GM23338 (cell line): ENCODE results near the gene DGKK. TPM values are rescaled to one million over a fixed set of nuclear protein-coding genes. Genes with fewer than 3 reads are reported as not detected.

Experiments
- ATAC-seq: fragments of 200-7000 bp; cut with Tn5 transposase; 3 replicates; pipeline ENCODE4 v1.9.1; 2020
- DNase-seq: peaks from one replicate; pipeline ENCODE4 v3.0.0-alpha.2; 2015; ENCODE audit warnings: low spot score
- H2AFZ ChIP-seq: fragments of 200-600 bp; sonication (generic); 2 replicates; pipeline ENCODE4 v1.8.0; 2016; ENCODE audit warnings: antibody characterized with exemption, mild to moderate bottlenecking, moderate library complexity
- H3F3A ChIP-seq: fragments of 200-600 bp; sonication (generic); replicated peaks from 2 replicates; pipeline ENCODE4 v1.8.0; 2017; ENCODE audit warnings: antibody characterized with exemption, mixed run types, low read depth
- H3K27ac ChIP-seq: fragments of 200-600 bp; sonication (generic); 2 replicates; pipeline ENCODE4 v1.6.1; 2016; ENCODE audit warnings: low read depth
- H3K27me3 ChIP-seq: fragments of 200-600 bp; sonication (generic); 2 replicates; pipeline ENCODE4 v1.8.0; 2016; ENCODE audit warnings: mild to moderate bottlenecking, mixed run types, moderate library complexity; ENCODE audit not compliant: insufficient read depth
- H3K36me3 ChIP-seq: fragments of 200-600 bp; sonication (generic); 2 replicates; pipeline ENCODE4 v1.8.0; 2016; ENCODE audit warnings: mild to moderate bottlenecking; ENCODE audit not compliant: insufficient read depth
- H3K4me1 ChIP-seq: fragments of 200-600 bp; sonication (generic); 2 replicates; pipeline ENCODE4 v1.8.0; 2016; ENCODE audit warnings: mild to moderate bottlenecking, moderate library complexity; ENCODE audit not compliant: insufficient read depth
- H3K4me2 ChIP-seq: fragments of 200-600 bp; sonication (generic); 2 replicates; pipeline ENCODE4 v1.7.1; 2017; ENCODE audit warnings: mixed run types
- H3K4me3 ChIP-seq: fragments of 200-600 bp; sonication (generic); 2 replicates; pipeline ENCODE4 v1.6.1; 2016; ENCODE audit warnings: mixed run types
- H3K79me2 ChIP-seq: fragments of 200-600 bp; sonication (generic); replicated peaks from 2 replicates; pipeline ENCODE4 v1.8.0; 2017; ENCODE audit warnings: mild to moderate bottlenecking; ENCODE audit not compliant: insufficient read depth
- H3K9me2 ChIP-seq: fragments of 200-600 bp; sonication (generic); 2 replicates; pipeline ENCODE4 v1.8.0; 2017; ENCODE audit not compliant: insufficient read depth
- H4K20me1 ChIP-seq: fragments of 200-600 bp; sonication (generic); replicated peaks from 2 replicates; pipeline ENCODE4 v1.8.0; 2017; ENCODE audit warnings: mild to moderate bottlenecking; ENCODE audit not compliant: insufficient read depth
- H3K27ac Mint-ChIP-seq: 2 replicates; pipeline ENCODE4 v1.8.0; 2020; ENCODE audit warnings: inconsistent platforms, mild to moderate bottlenecking, moderate library complexity, mixed read lengths
- H3K27me3 Mint-ChIP-seq: 3 replicates; pipeline ENCODE4 v1.8.0; 2022; ENCODE audit warnings: low read depth, mild to moderate bottlenecking, moderate library complexity, mixed read lengths, inconsistent platforms; ENCODE audit not compliant: insufficient read depth, poor library complexity
- H3K36me3 Mint-ChIP-seq: 3 replicates; pipeline ENCODE4 v1.8.0; 2021; ENCODE audit warnings: low read depth, mild to moderate bottlenecking, inconsistent platforms, moderate library complexity, mixed read lengths
- H3K4me1 Mint-ChIP-seq: 3 replicates; pipeline ENCODE4 v1.8.0; 2020; ENCODE audit warnings: mild to moderate bottlenecking, inconsistent platforms, mixed read lengths
- H3K4me3 Mint-ChIP-seq: 3 replicates; pipeline ENCODE4 v1.8.0; 2021; ENCODE audit warnings: moderate library complexity, mild to moderate bottlenecking, inconsistent platforms, mixed read lengths
- H3K9me3 Mint-ChIP-seq: 3 replicates; pipeline ENCODE4 v1.8.0; 2020; ENCODE audit warnings: moderate library complexity, mild to moderate bottlenecking, inconsistent platforms, mixed read lengths
- CREB1 ChIP-seq: fragments of 250-450 bp; sonication (Bioruptor Pico); IDR thresholded peaks from 2 replicates; pipeline ENCODE4 v1.5.0; 2020; ENCODE audit warnings: low read depth, mild to moderate bottlenecking, moderate library complexity
- CTCF ChIP-seq, 2 experiments: fragments of 200-600 bp in 1 of 2; sonication (generic) in 1 of 2; conservative IDR thresholded peaks; 2 replicates each; pipeline versions ENCODE4 v1.5.1 to v1.6.1; 2016 to 2017; ENCODE audit warnings: antibody characterized with exemption in 2 of 2, low read depth in 2 of 2, mild to moderate bottlenecking in 2 of 2, moderate library complexity in 1 of 2
- ETS1 ChIP-seq: IDR thresholded peaks from 2 replicates; pipeline ENCODE4 v1.6.1; 2016; ENCODE audit warnings: antibody characterized with exemption
- EZH2 ChIP-seq: fragments of 200-600 bp; sonication (generic); IDR thresholded peaks from one replicate; pipeline ENCODE4 v1.8.0; 2017; ENCODE audit warnings: antibody characterized with exemption, mild to moderate bottlenecking, low read depth; ENCODE audit not compliant: unreplicated experiment
- EZH2phosphoT487 ChIP-seq: fragments of 200-600 bp; sonication (generic); IDR thresholded peaks from one replicate; pipeline ENCODE4 v1.8.1; 2018; ENCODE audit warnings: antibody characterized with exemption; ENCODE audit not compliant: unreplicated experiment
- JUNB ChIP-seq: IDR thresholded peaks from one replicate; pipeline ENCODE4 v1.6.1; 2016; ENCODE audit warnings: antibody characterized with exemption; ENCODE audit not compliant: unreplicated experiment
- NANOG ChIP-seq: IDR thresholded peaks from 2 replicates; pipeline ENCODE4 v1.6.1; 2016; ENCODE audit warnings: antibody characterized with exemption, borderline replicate concordance
- POLR2AphosphoS5 ChIP-seq: IDR thresholded peaks from 2 replicates; pipeline ENCODE4 v1.6.1; 2016; ENCODE audit warnings: antibody characterized with exemption, low read depth
- REST ChIP-seq: IDR thresholded peaks from one replicate; pipeline ENCODE4 v1.6.1; 2018; ENCODE audit warnings: antibody characterized with exemption; ENCODE audit not compliant: unreplicated experiment
- STAT1 ChIP-seq: IDR thresholded peaks from one replicate; pipeline ENCODE4 v1.6.1; 2016; ENCODE audit warnings: antibody characterized with exemption; ENCODE audit not compliant: unreplicated experiment
- ZNF114 ChIP-seq: fragments of 250-450 bp; sonication (Bioruptor Pico); IDR thresholded peaks from 2 replicates; pipeline ENCODE4 v1.5.0; 2020; ENCODE audit warnings: mild to moderate bottlenecking, moderate library complexity
- ZNF331 ChIP-seq: fragments of 250-450 bp; sonication (Bioruptor Pico); IDR thresholded peaks from 2 replicates; pipeline ENCODE4 v1.5.0; 2020; ENCODE audit warnings: low read depth, mild to moderate bottlenecking, moderate library complexity
- ZNF462 ChIP-seq: fragments of 250-450 bp; sonication (Bioruptor Pico); IDR thresholded peaks from 2 replicates; pipeline ENCODE4 v1.5.0; 2020; ENCODE audit warnings: mild to moderate bottlenecking, moderate library complexity
- polyA plus RNA-seq: library from polyadenylated mRNA; unstranded; fragments of >200 nt; fragmentation: Nextera tagmentation; extraction: Ambion mirVana; gene quantifications from 2 replicates; pipeline ENCODE4 v1.2.1, GENCODE V29; 2016
- total RNA-seq: library from RNA; depleted of rRNA; stranded (reverse); fragments of >200 nt; shearing (Covaris generic); gene quantifications from 2 replicates; pipeline ENCODE4 v1.2.3, GENCODE V29; 2014

The DGKK gene
- total and polyA plus RNA-seq, 2 experiments from 2014 or later = 2.1 to 8.9 TPM

GRCh38 chrX:50343917-50344316, 126.7 kb downstream of the DGKK start:
- Mint-ChIP-seq H3K4me1 (no peaks in the 10 kb centered on the region), H3K36me3 (no peaks in the 10 kb centered on the region), H3K9me3 (no peaks in the 10 kb centered on the region), H3K27ac (no peak overlapping the region), H3K4me3 (no peak overlapping the region), H3K27me3 (peaks cover 6% of the 10 kb centered on the region)
- H3K4me1 ChIP-seq = no peaks in the 10 kb centered on the region
- H3K27ac ChIP-seq = no peak overlapping the region
- H3K4me2 ChIP-seq = no peak overlapping the region
- no peaks in the 10 kb centered on the region for H3K9me2 ChIP-seq
- H3K27me3 ChIP-seq = no peaks in the 10 kb centered on the region
- no peaks in the 10 kb centered on the region for H3K36me3 ChIP-seq
- H3K4me3 ChIP-seq = no peak overlapping the region
- no peaks in the 10 kb centered on the region for H3K79me2 ChIP-seq
- TF ChIP-seq REST (no peak), CTCF (conservative IDR thresholded peaks at IDR 0.05; ENCODE audit: low read depth in 2 of 2) (no peak), ZNF462 (no peak), ZNF114 (CRISPR knock-in tag) (no peak), EZH2phosphoT487 (no peak), POLR2AphosphoS5 (no peak), ETS1 (no peak), NANOG (no peak), ZNF331 (CRISPR knock-in tag) (no peak), STAT1 (no peak), JUNB (no peak), EZH2 (no peak), CREB1 (CRISPR knock-in tag) (no peak)
- H3F3A ChIP-seq = no peaks in the 10 kb centered on the region
- no peak for ATAC-seq
- no peak overlapping the region for H2AFZ ChIP-seq
- H4K20me1 ChIP-seq = no peaks in the 10 kb centered on the region
- no peak for DNase-seq
